GM12875 (cell line): Measurements from ENCODE around the gene VEGFA.

Experiments used
- H3K4me3 ChIP-seq: one replicate; pipeline ENCODE4 v1.5.1; 2011; ENCODE audit warnings: low read depth, low read length, control low read depth
- CTCF ChIP-seq: IDR thresholded peaks from 2 replicates; pipeline ENCODE4 v1.5.1; 2011; ENCODE audit warnings: low read depth, mild to moderate bottlenecking, control low read depth, inconsistent platforms, low read length, moderate library complexity, borderline replicate concordance; ENCODE audit not compliant: insufficient read depth

The VEGFA gene

GRCh38 chr6:43725643-43726580 lies 44.1 kb upstream of the VEGFA start:
- H3K4me3 ChIP-seq: no peak overlapping the region
- TF ChIP-seq CTCF: no peak

- TF ChIP-seq CTCF: no peak
- no peak overlapping the region for H3K4me3 ChIP-seq
These were observed 42.4 kb upstream of the VEGFA start for GRCh38 chr6:43727634-43728033.

GRCh38 chr6:43728586-43728985 lies 41.4 kb upstream of the VEGFA start:
- TF ChIP-seq CTCF: no peak
- no peak overlapping the region for H3K4me3 ChIP-seq

GRCh38 chr6:43729537-43729936 lies 40.5 kb upstream of the VEGFA start:
- no peak overlapping the region for H3K4me3 ChIP-seq
- no peak for TF ChIP-seq CTCF

- TF ChIP-seq CTCF: no peak
These were observed 39.4 kb upstream of the VEGFA start for GRCh38 chr6:43730634-43731033.

GRCh38 chr6:43733471-43734293 lies 36.3 kb upstream of the VEGFA start:
- H3K4me3 ChIP-seq: no peak overlapping the region
- no peak for TF ChIP-seq CTCF

More at GRCh38 chr6:43730634-43731033, 39.4 kb upstream of the VEGFA start:
- no peak overlapping the region for H3K4me3 ChIP-seq
